Omental fat pad (tissue), 4 donors: ENCODE measurements around the gene CD53. TPM values are rescaled to one million over a fixed set of nuclear protein-coding genes. Genes with fewer than 3 reads are reported as not detected.
"Not testable (repeated sequence)": the region's sequence is repeated elsewhere in the genome, so short reads cannot be mapped to it uniquely, and the experiment has no call there.

Experiments
- ATAC-seq: fragments of 150-250 bp; one replicate; pipeline ENCODE4 v1.9.1; 2016; ENCODE audit warnings: mild to moderate bottlenecking, moderate library complexity; ENCODE audit not compliant: low FRiP score
- DNase-seq: peaks from one replicate; pipeline ENCODE4 v3.0.0-alpha.2; 2019; ENCODE audit warnings: low spot score
- CTCF ChIP-seq, 3 donors: fragments of 450-650 bp; IDR thresholded peaks; one replicate each; pipeline ENCODE4 v1.5.1; 2016 to 2017; ENCODE audit warnings: antibody characterized with exemption in 3 of 3, mild to moderate bottlenecking in 3 of 3, moderate library complexity in 2 of 3
- total RNA-seq, 4 donors: library from RNA; depleted of rRNA; stranded (reverse); fragments of >200 nt; gene quantifications; one replicate each; pipeline ENCODE4 v1.1.0, GENCODE V29; 2016

CD53 gene
- total RNA-seq, 4 donors from 2014 or later = 58.8 to 204 (median 95.3) TPM

DNA sequence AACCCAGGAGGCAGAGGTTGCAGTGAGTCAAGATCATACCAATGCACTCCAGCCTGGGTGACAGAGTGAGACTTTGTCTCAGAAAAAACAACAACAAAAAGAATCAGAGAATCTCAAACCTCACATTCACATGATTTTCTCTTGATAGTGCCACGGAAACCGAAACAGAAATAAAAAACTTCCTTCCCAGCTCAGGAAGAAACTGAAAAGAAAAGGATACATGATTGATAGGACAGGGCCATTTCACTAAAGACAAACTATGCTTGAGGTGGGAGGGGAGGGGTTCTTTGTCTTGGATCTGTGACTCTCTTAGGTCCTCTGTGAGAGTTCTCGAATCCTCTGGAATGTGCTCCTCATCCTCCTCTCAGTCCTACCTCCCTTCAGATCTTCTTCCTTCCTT is 19.8 kb upstream of the CD53 start:
- no peak for DNase-seq
- no peak for ATAC-seq
- TF ChIP-seq CTCF (IDR thresholded peaks at IDR 0.05) = no peak

DNA sequence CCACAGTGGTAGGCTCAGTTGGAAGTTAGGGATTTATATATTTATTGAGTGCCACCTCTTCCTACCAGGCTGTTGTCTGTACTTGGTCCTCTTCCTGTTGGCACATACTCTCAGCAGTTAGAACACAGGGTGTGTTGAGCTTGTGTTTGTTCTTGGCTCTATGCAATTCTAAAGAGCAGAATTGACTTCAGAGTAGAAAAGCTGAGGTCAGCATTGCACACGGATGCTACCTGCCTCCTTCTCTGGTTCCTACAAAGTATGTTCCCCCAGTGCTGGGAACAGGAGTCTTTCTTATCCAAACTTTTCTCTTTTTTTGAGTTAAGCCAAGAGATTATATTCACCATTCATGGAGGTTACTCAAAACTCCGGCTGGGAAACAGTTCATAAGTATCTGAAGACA is 16.5 kb upstream of the CD53 start:
- ATAC-seq = no peak
- DNase-seq = no peak
- TF ChIP-seq CTCF (IDR thresholded peaks at IDR 0.05) = no peak

DNA sequence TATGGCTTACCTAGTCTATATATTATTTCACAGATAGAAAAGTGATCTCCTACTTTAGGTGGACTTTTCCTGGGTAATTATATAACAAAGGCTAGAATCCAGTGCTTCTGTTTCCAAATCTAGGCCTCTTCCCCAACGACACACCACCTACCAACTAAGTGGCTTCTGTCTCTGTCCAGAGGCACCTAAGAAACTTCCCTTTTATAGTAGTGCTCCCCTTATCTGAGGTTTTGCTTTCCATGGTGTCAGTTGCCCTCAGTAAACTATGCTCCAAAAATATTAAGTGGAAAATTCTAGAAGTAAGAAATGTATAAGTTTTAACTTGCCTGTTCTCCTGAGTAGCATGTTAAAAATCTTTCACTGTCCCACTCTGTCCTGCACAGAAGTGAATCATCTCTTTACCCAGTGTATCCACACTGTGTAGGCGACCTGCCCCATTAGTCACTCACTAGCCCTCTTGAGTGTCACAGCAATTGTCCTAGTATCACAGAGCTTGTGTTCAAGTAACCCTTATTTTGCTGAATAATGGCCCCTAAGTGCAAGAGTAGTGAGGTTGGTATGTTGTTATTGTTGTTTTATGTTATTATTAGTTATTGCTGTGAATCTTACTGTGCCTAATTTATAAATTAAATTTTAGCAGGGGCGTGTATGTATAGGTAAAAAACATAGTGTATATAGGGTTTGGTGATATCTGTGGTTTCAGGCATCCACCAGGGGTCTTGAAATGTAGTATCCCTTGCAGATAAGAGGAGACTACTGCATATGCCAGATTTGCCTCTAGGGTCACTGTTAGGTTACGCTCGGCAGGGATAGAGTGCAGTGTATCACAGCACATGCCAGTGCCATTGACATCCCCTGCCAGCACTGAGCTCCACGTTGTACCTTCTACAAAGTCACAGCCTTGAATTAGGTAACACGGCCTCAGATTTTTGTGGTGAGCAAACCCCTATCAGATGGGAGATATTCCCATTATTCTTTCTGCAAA is 14.7 kb upstream of the CD53 start:
- no peak for ATAC-seq
- TF ChIP-seq CTCF (IDR thresholded peaks at IDR 0.05) = no peak
- DNase-seq = no peak

GRCh38 chr1:110859062-110859461 is 13.9 kb upstream of the CD53 start:
- no peak for DNase-seq
- no peak for ATAC-seq
- no peak for TF ChIP-seq CTCF (IDR thresholded peaks at IDR 0.05)

GRCh38 chr1:110860174-110860573 is 12.8 kb upstream of the CD53 start:
- DNase-seq (no peak), ATAC-seq (no peak)
- no peak for TF ChIP-seq CTCF (IDR thresholded peaks at IDR 0.05)

GRCh38 chr1:110860620-110861019 is 12.3 kb upstream of the CD53 start:
- not testable (repeated sequence) for ATAC-seq, DNase-seq

- ATAC-seq = not testable (repeated sequence)
These were observed 11.0 kb upstream of the CD53 start for GRCh38 chr1:110861942-110862341.

GRCh38 chr1:110864287-110864686 is 8.7 kb upstream of the CD53 start:
- DNase-seq = no peak
- ATAC-seq = no peak
- no peak for TF ChIP-seq CTCF (IDR thresholded peaks at IDR 0.05)

More at GRCh38 chr1:110861942-110862341, 11.0 kb upstream of the CD53 start:
- not testable (repeated sequence) for DNase-seq
